Kidney epithelial cell (primary cell): ENCODE data around the gene UBE3D. TPM values are rescaled to one million over a fixed set of nuclear protein-coding genes. Genes with fewer than 3 reads are reported as not detected.

Source experiments
- DNase-seq: peaks from one replicate; pipeline ENCODE4 v3.0.0-alpha.2; 2010; ENCODE audit warnings: low read depth
- H3K27me3 ChIP-seq: 2 replicates; pipeline ENCODE4 v1.6.0; 2011; ENCODE audit warnings: low read length; ENCODE audit not compliant: control insufficient read depth, insufficient read depth
- H3K36me3 ChIP-seq: 2 replicates; pipeline ENCODE4 v1.5.1; 2011; ENCODE audit warnings: low read length; ENCODE audit not compliant: control insufficient read depth, insufficient read depth
- H3K4me3 ChIP-seq: 2 replicates; pipeline ENCODE4 v1.5.1; 2011; ENCODE audit warnings: low read depth, mild to moderate bottlenecking, control low read depth, low read length
- CTCF ChIP-seq: IDR thresholded peaks from 2 replicates; pipeline ENCODE4 v1.5.1; 2011; ENCODE audit warnings: mild to moderate bottlenecking, moderate library complexity, low read length, control low read depth, inconsistent platforms; ENCODE audit not compliant: insufficient read depth, poor library complexity, severe bottlenecking
- total RNA-seq: library from RNA; depleted of rRNA; stranded (reverse); fragments of >200 nt; gene quantifications from 2 replicates; pipeline ENCODE4 v1.2.3, GENCODE V29; 2015

The UBE3D gene
- total RNA-seq, 1 donor from 2014 or later, result 11.6 TPM

GRCh38 chr6:82915666-82916065 is 150.0 kb downstream of the UBE3D start:
- DNase-seq, result no peak
- TF ChIP-seq CTCF, result no peak
- Histone ChIP-seq H3K36me3 (no peaks in the 10 kb centered on the region), H3K4me3 (no peak overlapping the region), H3K27me3 (no peaks in the 10 kb centered on the region)

GRCh38 chr6:82914511-82914910 is 151.1 kb downstream of the UBE3D start:
- no peak for DNase-seq
- no peaks in the 10 kb centered on the region for H3K27me3 ChIP-seq
- no peaks in the 10 kb centered on the region for H3K36me3 ChIP-seq
- no peak for TF ChIP-seq CTCF
- H3K4me3 ChIP-seq, result no peak overlapping the region

- no peak for TF ChIP-seq CTCF
- no peaks in the 10 kb centered on the region for H3K36me3 ChIP-seq
- H3K4me3 ChIP-seq, result no peak overlapping the region
- DNase-seq, result no peak
- H3K27me3 ChIP-seq, result no peaks in the 10 kb centered on the region
These were observed 154.8 kb downstream of the UBE3D start for GRCh38 chr6:82910820-82911219.

GRCh38 chr6:82910395-82910794 is 155.2 kb downstream of the UBE3D start:
- Histone ChIP-seq H3K36me3 (no peaks in the 10 kb centered on the region), H3K4me3 (no peak overlapping the region), H3K27me3 (no peaks in the 10 kb centered on the region)
- no peak for DNase-seq
- no peak for TF ChIP-seq CTCF

- no peak for TF ChIP-seq CTCF
- no peaks in the 10 kb centered on the region for H3K36me3 ChIP-seq
- no peak for DNase-seq
- H3K4me3 ChIP-seq, result no peak overlapping the region
- no peaks in the 10 kb centered on the region for H3K27me3 ChIP-seq
These were observed 156.1 kb downstream of the UBE3D start for GRCh38 chr6:82909551-82909950.

- Histone ChIP-seq H3K4me3 (no peak overlapping the region), H3K27me3 (no peaks in the 10 kb centered on the region)
- no peak for DNase-seq
These were observed 157.0 kb downstream of the UBE3D start for GRCh38 chr6:82908661-82909060.

More at GRCh38 chr6:82908661-82909060, 157.0 kb downstream of the UBE3D start:
- no peaks in the 10 kb centered on the region for H3K36me3 ChIP-seq
- no peak for TF ChIP-seq CTCF
